Right lobe of liver (tissue), 6 donors: ENCODE data around the gene ADAM12. TPM values are rescaled to one million over a fixed set of nuclear protein-coding genes. Genes with fewer than 3 reads are reported as not detected.

Experiments
- ATAC-seq, 4 donors: fragments of 200-7000 bp; cut with Tn5 transposase; one replicate each; pipeline ENCODE4 v1.9.1; 2020; ENCODE audit warnings: mild to moderate bottlenecking in 4 of 4, moderate library complexity in 4 of 4
- DNase-seq, 3 donors: peaks; one replicate each; pipeline ENCODE4 v3.0.0-alpha.2; 2020
- H3K27ac ChIP-seq, 3 donors: fragments of 200-600 bp; one replicate each; pipeline ENCODE4 v1.8.0; 2022
- H3K27me3 ChIP-seq, 2 donors: fragments of 200-600 bp; one replicate each; pipeline ENCODE4 v1.8.0; 2022
- H3K36me3 ChIP-seq, 4 donors: fragments of 200-600 bp; sonication (generic) in 1 of 4; one replicate each; pipeline versions ENCODE4 v1.5.1 to v1.8.0; 2017 to 2022; ENCODE audit warnings: control low read depth in 1 of 4
- H3K4me1 ChIP-seq, 4 donors: fragments of 200-600 bp; sonication (generic) in 1 of 4; one replicate each; pipeline versions ENCODE4 v1.5.1 to v1.8.0; 2017 to 2022; ENCODE audit warnings: control low read depth in 1 of 4
- H3K4me3 ChIP-seq, 3 donors: fragments of 200-600 bp; one replicate each; pipeline ENCODE4 v1.8.0; 2022
- H3K9me3 ChIP-seq, 4 donors: fragments of 200-600 bp; sonication (generic) in 1 of 4; one replicate each; pipeline versions ENCODE4 v1.5.1 to v1.8.0; 2017 to 2022; ENCODE audit warnings: control low read depth in 1 of 4
- CTCF ChIP-seq, 4 donors: fragments of 200-600 bp in 3 of 4; fragments of 450-650 bp in 1 of 4; IDR thresholded peaks; one replicate each; pipeline versions ENCODE4 v1.5.1 to v1.8.0; 2016 to 2022; ENCODE audit warnings: antibody characterized with exemption in 4 of 4, mild to moderate bottlenecking in 2 of 4
- POLR2A ChIP-seq: fragments of 450-650 bp; IDR thresholded peaks from one replicate; pipeline ENCODE4 v1.6.1; 2017; ENCODE audit warnings: antibody characterized with exemption, mild to moderate bottlenecking
- WGBS: methylation state at CpG from one replicate; pipeline ENCODE4 v1.1.6; 2018; ENCODE audit warnings: low coverage, low lambda C conversion rate; ENCODE audit not compliant: insufficient coverage; ENCODE audit errors: missing lambda C conversion rate; 5-methylcytosine and 5-hydroxymethylcytosine counted together
- intact Hi-C, 2 donors: fragments of 100-400 bp; cut with DNase I; formaldehyde crosslinking; loops; one replicate each; pipeline versions ENCODE4 v1.11.2 to v1.14.1; 2022
- total RNA-seq, 6 experiments: library from RNA; depleted of rRNA in 2 of 6; stranded (reverse); fragments of >200 nt in 2 of 6; fragmentation: NEBNext Ultra II Directional in 3 of 6; extraction: Animal tissue kit (Norgen Biotek cat#: 25700) in 3 of 6; gene quantifications; one replicate each; pipeline versions ENCODE4 v1.1.0 to v1.2.4, GENCODE V29; 2016 to 2023
- donor health status: DM: no; HTN: yes; CAD: no.
- donor health status: DM: no; HTN: no; CAD: no.
- donor health status: DM: no; HTN: no; CAD: no.
- donor health status: DM: no; HTN: yes; CAD: no.
- donor health status: DM: no; HTN: yes; CAD: no.

The ADAM12 gene
- total RNA-seq, 6 experiments from 2014 or later = 0.06 to 1.3 (median 0.48) TPM; not detected in 2

GRCh38 chr10:125985557-125986240, 402.6 kb downstream of the ADAM12 start:
- TF ChIP-seq CTCF (IDR thresholded peaks at IDR 0.05) (no peak), POLR2A (no peak)
- DNase-seq (no peak), ATAC-seq (no peak)
- H3K4me1 ChIP-seq = no peaks in the 10 kb centered on the region
- H3K36me3 ChIP-seq = no peaks in the 10 kb centered on the region
- intact Hi-C loops = loop anchor here in 1 of 2 donors (10.0 kb wide), 1 partner anchor 519 kb away; no protein-coding TSS in a partner anchor
- no peak overlapping the region for H3K27ac ChIP-seq
- H3K27me3 ChIP-seq = no peaks in the 10 kb centered on the region
- 48% methylated on average over 3 of the region's 5 CpGs for WGBS
- H3K4me3 ChIP-seq = no peak overlapping the region
- H3K9me3 ChIP-seq = no peaks in the 10 kb centered on the region

DNA sequence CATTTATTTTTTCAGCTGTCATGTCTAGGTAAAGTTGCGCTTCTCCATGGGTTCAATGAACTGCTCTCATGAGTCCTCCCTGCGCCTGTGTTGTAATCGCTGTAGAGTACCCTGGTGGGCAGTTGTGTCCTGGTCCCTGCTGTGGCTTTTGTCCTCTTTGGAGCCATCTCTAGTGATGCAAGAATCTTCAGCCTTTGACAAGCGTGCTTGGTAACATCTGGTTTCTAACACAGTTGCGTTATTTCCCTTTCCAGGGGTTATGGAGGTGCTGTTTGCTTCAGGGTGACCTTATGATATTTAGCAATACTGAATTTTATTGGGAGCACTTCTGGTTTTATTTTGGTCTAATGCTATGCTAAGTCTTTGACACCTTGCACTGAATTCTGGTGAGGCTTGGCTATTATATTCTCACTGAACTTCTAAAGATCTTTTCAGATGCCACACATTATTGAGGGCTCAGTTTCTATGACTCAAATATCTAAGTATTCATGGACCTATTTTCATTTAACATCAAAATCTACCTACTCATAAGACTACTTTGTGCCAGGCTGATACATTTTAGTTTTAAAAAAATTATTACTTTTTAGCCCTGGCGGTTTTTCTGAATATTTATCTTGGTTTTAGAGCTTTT, 403.3 kb downstream of the ADAM12 start:
- H3K27ac ChIP-seq = no peak overlapping the region
- no peak for TF ChIP-seq CTCF (IDR thresholded peaks at IDR 0.05)
- no peak for TF ChIP-seq POLR2A
- DNase-seq (no peak), ATAC-seq (no peak)
- no peaks in the 10 kb centered on the region for H3K36me3 ChIP-seq
- WGBS = 27% methylated on average over 6 of the region's 6 CpGs
- intact Hi-C loops = loop anchor here in 1 of 2 donors (10.0 kb wide), 1 partner anchor 520 kb away; no protein-coding TSS in a partner anchor
- no peaks in the 10 kb centered on the region for H3K27me3 ChIP-seq
- H3K9me3 ChIP-seq = no peaks in the 10 kb centered on the region
- H3K4me3 ChIP-seq = no peak overlapping the region
- no peaks in the 10 kb centered on the region for H3K4me1 ChIP-seq

GRCh38 chr10:125984346-125984745, 403.9 kb downstream of the ADAM12 start:
- TF ChIP-seq CTCF (IDR thresholded peaks at IDR 0.05) = no peak
- 23% methylated on average over 2 of the region's 4 CpGs for WGBS
- Histone ChIP-seq H3K4me1 (no peaks in the 10 kb centered on the region), H3K9me3 (no peaks in the 10 kb centered on the region), H3K4me3 (no peak overlapping the region), H3K27me3 (no peaks in the 10 kb centered on the region), H3K27ac (no peak overlapping the region), H3K36me3 (no peaks in the 10 kb centered on the region)
- ATAC-seq (no peak), DNase-seq (no peak)
- intact Hi-C loops = loop anchor here in 1 of 2 donors (10.0 kb wide), 1 partner anchor 520 kb away; no protein-coding TSS in a partner anchor

DNA sequence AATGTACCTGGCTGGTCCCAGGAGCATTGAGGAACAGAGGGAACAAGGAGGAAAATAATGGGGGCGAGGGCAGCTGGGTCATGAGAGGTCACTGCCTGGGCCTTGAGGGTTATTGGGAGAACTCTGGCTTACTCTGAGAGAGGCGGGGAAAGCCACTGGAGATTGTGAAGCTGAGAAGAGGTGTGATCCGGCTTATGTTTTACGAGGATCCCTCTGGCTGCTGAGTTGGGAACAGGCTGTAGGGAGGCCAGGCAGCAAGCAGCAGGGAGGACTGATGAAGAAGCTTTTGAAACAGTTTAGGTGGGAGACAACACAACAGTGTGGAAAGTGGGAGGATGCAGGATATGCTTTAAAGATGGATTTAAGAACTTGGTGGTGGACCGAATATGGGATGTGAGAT, 404.6 kb downstream of the ADAM12 start:
- DNase-seq = no peak
- no peak overlapping the region for H3K27ac ChIP-seq
- 60% methylated on average over 5 of the region's 5 CpGs for WGBS
- no peak for ATAC-seq
- H3K4me3 ChIP-seq = no peak overlapping the region
- TF ChIP-seq CTCF (IDR thresholded peaks at IDR 0.05) (no peak), POLR2A (no peak)
- H3K36me3 ChIP-seq = no peaks in the 10 kb centered on the region
- no peaks in the 10 kb centered on the region for H3K9me3 ChIP-seq
- no peaks in the 10 kb centered on the region for H3K4me1 ChIP-seq
- no peaks in the 10 kb centered on the region for H3K27me3 ChIP-seq
- intact Hi-C loops = loop anchor here in 1 of 2 donors (10.0 kb wide), 1 partner anchor 521 kb away; no protein-coding TSS in a partner anchor
